ENCODE results near the gene DPT. TPM values are rescaled to one million over a fixed set of nuclear protein-coding genes. Genes with fewer than 3 reads are reported as not detected.

Gene DPT
- polyA plus RNA-seq, 6 donors from 2014 or later: not detected

DNA sequence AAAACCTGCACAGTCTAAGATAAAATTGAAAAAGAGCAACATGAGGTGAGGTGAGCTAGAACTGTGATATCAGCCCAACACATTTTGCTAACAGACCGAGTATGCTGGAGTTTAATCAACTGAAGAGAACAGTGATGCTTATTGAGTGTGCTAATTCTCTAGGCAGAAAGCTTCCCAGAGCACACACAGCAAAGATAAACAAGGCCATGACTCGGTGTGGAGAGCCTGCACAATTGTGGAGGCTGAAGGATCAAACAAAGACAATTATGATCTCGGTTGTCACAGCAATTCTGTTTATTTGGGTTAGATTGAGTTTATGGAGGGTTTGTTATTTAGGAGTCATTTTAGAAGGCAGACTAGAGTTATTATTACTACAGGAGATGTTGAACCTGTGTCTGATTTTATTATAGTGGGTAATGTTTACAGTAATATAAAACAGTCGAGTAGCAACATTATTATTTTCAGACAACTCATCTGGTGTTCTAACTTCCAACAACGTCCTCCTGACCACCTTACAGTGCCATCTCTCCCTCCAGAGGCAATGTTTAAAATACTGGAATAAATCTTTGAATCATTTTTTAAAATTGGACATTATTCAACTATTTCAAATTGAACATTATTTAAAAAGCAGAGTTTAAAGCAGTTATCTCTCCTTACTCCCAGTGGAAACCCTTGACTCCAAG is 40.2 kb downstream of the DPT start:
- Mint-ChIP-seq H3K27me3 (peaks cover 6 to 27% (median 13%) of the 10 kb centered on the region in 3 donors), H3K9me3 (peaks cover 0 to 4% (median 0%) of the 10 kb centered on the region in 7 donors), H3K4me1 (no peaks in the 10 kb centered on the region), H3K4me3 (no peak overlapping the region), H3K36me3 (peaks cover 0 to 4% of the 10 kb centered on the region in 2 donors), H3K27ac (no peak overlapping the region)
- no peak for DNase-seq
- ATAC-seq (ENCODE audit: low read depth in 2 of 2): no peak

DNA sequence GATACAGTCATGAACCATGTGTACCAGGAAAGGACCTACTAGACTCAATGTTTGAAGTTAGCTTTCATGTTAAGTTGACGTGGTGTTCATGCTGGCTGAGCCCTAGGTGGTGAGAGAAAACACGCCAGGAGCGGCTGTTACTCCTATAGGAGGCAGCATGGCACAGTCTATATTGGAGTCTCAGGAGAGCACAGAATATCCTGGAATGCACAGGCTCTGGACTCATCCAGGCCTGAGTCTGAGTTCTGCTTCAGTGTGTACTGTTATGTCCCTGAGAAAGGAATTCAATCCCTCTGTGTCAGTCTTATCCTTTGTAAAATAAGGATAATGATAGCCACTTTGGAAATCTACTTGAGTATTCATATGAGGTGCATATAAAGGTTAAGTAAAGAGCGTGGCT is 41.2 kb downstream of the DPT start:
- H3K36me3 Mint-ChIP-seq: peaks cover 0 to 4% of the 10 kb centered on the region in 2 donors
- H3K4me3 Mint-ChIP-seq: no peak overlapping the region
- H3K27ac Mint-ChIP-seq: no peak overlapping the region
- H3K4me1 Mint-ChIP-seq: no peaks in the 10 kb centered on the region
- DNase-seq (no peak), ATAC-seq (ENCODE audit: low read depth in 2 of 2) (no peak)
- H3K9me3 Mint-ChIP-seq: peaks cover 0 to 4% (median 0%) of the 10 kb centered on the region in 7 donors
- peaks cover 6 to 27% (median 20%) of the 10 kb centered on the region in 3 donors for H3K27me3 Mint-ChIP-seq

DNA sequence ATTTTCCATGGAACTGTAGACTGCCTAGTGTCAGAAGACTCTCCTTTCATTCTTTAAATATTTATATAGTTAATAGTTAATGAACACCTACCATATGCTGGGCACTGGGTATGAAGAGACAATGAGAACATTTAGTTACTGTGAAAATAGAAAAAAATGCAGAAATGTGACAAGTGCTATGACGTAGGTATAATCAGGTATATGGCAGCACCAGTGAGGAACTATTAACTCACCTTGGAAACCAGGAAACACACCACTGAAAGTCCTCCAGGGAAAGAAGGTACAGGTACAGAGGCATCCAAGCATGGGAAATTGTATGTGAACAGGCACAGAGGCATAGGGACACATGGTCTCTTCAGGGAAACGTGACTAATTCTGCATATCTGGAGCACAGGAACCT is 42.3 kb downstream of the DPT start:
- no peaks in the 10 kb centered on the region for H3K4me1 Mint-ChIP-seq
- peaks cover 0 to 4% of the 10 kb centered on the region in 2 donors for H3K36me3 Mint-ChIP-seq
- H3K27ac Mint-ChIP-seq: no peak overlapping the region
- peaks cover 0 to 13% (median 4%) of the 10 kb centered on the region in 7 donors for H3K9me3 Mint-ChIP-seq
- DNase-seq: no peak
- H3K4me3 Mint-ChIP-seq: no peak overlapping the region
- ATAC-seq (ENCODE audit: low read depth in 2 of 2): no peak
- peaks cover 6 to 28% (median 27%) of the 10 kb centered on the region in 3 donors for H3K27me3 Mint-ChIP-seq

DNA sequence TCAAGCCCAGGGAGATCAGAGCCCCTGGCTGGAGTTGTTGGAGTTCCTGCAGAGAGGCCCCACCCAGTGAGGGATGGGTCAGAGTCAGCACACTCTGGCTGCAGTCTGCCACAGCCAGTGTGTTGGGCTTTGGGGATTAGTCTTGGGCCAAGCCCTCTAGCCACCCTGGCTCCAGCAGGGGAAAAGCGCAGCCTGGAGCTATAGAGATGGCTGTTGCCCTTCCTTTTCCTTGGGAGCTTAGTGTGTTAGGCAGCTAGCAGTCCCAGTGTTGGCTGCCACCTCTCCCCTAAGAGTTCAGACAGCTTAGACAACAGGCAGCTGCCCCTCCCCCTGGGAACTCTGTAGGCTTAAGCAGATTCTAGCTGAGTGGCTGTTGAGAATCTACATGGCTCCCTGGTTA is 45.1 kb downstream of the DPT start:
- H3K4me3 Mint-ChIP-seq: no peak overlapping the region
- DNase-seq (no peak), ATAC-seq (ENCODE audit: low read depth in 2 of 2) (no peak)
- H3K4me1 Mint-ChIP-seq: no peaks in the 10 kb centered on the region
- peaks cover 0 to 4% of the 10 kb centered on the region in 2 donors for H3K36me3 Mint-ChIP-seq
- peaks cover 0 to 25% (median 11%) of the 10 kb centered on the region in 7 donors for H3K9me3 Mint-ChIP-seq
- H3K27ac Mint-ChIP-seq: no peak overlapping the region
- H3K27me3 Mint-ChIP-seq: peaks cover 6 to 40% (median 18%) of the 10 kb centered on the region in 3 donors

DNA sequence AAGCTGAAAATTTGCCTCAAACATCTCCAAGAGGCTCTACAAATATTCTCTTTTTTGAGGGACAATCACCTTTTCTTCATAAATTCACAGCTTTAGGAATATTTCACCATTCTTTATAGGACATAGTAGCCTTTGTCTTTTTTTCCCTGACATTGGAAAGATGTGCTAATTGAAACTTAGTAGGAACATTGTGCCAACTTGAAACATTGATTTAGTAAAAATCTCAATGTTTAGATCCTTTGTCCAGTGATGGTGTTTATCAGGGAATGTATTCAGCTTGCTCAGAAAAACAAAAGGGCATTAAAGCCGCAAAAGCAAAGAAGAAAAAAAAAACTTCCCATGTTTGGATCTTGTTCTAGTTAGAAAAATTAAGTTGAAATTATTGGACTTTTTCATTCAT is 52.1 kb downstream of the DPT start:
- ATAC-seq (ENCODE audit: low read depth in 2 of 2) (no peak), DNase-seq (no peak)
- no peak overlapping the region for H3K27ac Mint-ChIP-seq
- H3K36me3 Mint-ChIP-seq: no peaks in the 10 kb centered on the region
- H3K27me3 Mint-ChIP-seq: peaks cover 0 to 14% (median 4%) of the 10 kb centered on the region in 3 donors
- peaks cover 2 to 21% (median 10%) of the 10 kb centered on the region in 7 donors for H3K9me3 Mint-ChIP-seq
- H3K4me1 Mint-ChIP-seq: no peaks in the 10 kb centered on the region
- H3K4me3 Mint-ChIP-seq: no peak overlapping the region

DNA sequence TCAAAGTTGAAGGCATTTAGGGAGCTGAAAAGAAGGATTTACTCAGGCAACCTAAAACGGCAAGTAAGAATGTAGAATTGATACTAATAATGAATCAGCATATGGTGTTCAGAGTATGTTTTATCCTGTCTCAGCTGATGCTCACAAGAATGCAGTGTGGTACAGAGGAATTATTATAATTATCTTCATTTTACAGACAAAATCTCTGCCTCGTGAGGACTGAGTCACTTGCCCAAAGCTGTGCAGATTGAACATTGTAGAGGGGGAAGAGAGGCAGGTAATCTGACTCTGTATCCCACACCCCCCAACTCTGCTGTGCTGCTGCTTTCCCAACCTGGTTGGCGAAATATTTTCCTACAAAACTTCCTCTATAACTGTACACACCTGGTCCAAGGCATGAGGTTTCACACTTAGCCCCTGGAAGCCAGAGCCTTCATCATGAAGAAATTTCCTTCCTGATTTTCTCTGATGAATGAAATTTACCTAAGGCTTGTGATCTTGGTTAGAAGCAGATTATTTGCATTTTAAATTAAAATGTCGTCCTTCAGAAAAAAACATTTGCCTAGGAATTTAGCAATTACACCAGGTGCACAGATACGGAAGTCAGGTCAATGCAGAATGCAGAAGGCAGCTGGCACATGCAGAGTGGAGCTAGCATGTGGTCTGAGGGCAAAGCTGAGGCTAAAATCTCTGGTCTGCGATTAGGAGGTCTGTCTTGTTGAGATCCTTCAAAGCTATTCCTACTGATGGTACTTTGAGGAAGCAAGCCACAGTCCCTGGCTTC is 52.8 kb downstream of the DPT start:
- peaks cover 3 to 16% (median 8%) of the 10 kb centered on the region in 7 donors for H3K9me3 Mint-ChIP-seq
- H3K36me3 Mint-ChIP-seq: no peaks in the 10 kb centered on the region
- H3K4me1 Mint-ChIP-seq: no peaks in the 10 kb centered on the region
- no peak overlapping the region for H3K4me3 Mint-ChIP-seq
- DNase-seq: no peak
- no peak for ATAC-seq (ENCODE audit: low read depth in 2 of 2)
- H3K27me3 Mint-ChIP-seq: peaks cover 0 to 7% (median 4%) of the 10 kb centered on the region in 3 donors
- H3K27ac Mint-ChIP-seq: no peak overlapping the region

DNA sequence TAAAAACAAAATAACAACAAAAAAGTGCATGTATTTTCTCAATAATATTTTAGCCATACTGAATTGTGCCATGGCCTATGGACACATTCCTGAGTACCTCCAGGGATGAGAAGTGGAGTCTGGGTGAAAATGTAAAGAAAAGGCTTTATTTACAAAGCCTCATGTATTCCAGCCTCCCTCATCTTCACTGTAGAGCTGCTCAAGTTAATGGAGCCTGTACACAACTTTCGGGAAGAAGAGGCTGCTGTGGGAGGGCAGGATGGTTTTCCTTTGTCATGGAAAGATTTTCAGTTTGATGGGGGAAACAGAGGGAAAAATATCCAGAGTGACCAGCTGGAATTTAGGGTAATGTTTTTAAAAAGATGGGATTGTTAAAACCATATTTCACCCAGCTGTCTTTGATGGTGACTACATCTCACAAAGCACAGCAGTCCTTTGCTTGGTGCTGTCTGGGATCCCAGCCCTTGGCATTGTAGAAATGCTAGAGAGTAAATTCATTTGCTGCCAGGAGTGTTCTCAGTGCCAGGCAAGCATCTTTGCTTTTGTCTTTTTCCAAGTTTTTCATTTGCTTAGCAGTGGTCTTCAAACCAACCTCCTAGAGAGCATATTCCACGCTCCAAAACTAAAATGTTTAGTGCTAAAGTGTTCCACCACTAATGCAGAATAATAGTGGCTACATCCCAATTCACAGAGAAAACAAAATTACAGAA is 54.9 kb downstream of the DPT start:
- Mint-ChIP-seq H3K27ac (peak overlapping the region in 1 of 6 donors; percentile 29), H3K27me3 (peaks cover 0 to 4% (median 0%) of the 10 kb centered on the region in 3 donors), H3K4me1 (no peaks in the 10 kb centered on the region), H3K36me3 (no peaks in the 10 kb centered on the region), H3K9me3 (peaks cover 2 to 13% (median 6%) of the 10 kb centered on the region in 7 donors), H3K4me3 (no peak overlapping the region)
- DNase-seq (no peak), ATAC-seq (ENCODE audit: low read depth in 2 of 2) (no peak)

DNA sequence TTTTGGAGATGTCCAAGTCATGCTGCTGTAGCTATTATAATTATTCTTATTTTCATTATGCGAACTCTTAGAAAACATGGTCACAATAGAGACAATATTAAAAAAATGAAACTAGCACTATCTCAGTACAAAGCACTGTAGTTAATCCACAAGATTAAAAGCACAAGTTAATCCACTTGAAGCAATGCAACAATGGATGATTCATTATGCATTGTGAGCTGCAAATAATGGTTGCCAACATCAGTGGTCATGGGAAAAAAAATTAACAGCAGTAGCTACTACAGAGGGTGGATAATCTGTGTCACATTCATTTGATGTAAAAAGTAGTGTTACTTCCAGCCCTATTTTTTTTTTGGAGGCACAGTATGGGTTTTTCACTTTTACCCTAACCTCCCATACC is 56.7 kb downstream of the DPT start:
- ATAC-seq (ENCODE audit: low read depth in 2 of 2) (no peak), DNase-seq (no peak)
- Mint-ChIP-seq H3K4me1 (no peaks in the 10 kb centered on the region), H3K27me3 (peaks cover 0 to 7% (median 0%) of the 10 kb centered on the region in 3 donors), H3K4me3 (no peak overlapping the region), H3K9me3 (peaks cover 3 to 13% (median 6%) of the 10 kb centered on the region in 7 donors), H3K27ac (no peak overlapping the region), H3K36me3 (no peaks in the 10 kb centered on the region)

DNA sequence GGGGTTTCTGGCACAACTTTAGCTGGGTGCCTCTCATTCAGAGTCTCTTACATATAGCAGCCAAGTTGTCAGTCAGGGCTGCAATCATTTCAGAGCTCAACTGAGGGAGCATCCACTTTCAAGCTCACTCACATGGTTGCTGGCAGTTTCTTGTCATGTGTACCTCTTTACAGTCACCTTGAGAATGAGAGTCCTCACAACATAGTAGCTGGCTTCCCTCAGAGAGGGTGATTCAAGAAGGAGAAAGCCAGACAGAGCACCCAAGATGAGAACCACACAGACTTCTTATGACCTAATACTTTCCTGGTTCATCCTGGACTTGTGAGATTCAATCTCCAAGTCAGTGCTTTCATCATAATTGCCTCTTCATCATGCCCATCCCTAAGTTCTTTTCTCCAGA is 57.2 kb downstream of the DPT start:
- peaks cover 0 to 7% (median 0%) of the 10 kb centered on the region in 3 donors for H3K27me3 Mint-ChIP-seq
- no peak overlapping the region for H3K4me3 Mint-ChIP-seq
- no peak overlapping the region for H3K27ac Mint-ChIP-seq
- no peaks in the 10 kb centered on the region for H3K36me3 Mint-ChIP-seq
- DNase-seq (no peak), ATAC-seq (ENCODE audit: low read depth in 2 of 2) (no peak)
- peaks cover 3 to 13% (median 6%) of the 10 kb centered on the region in 7 donors for H3K9me3 Mint-ChIP-seq
- H3K4me1 Mint-ChIP-seq: no peaks in the 10 kb centered on the region

DNA sequence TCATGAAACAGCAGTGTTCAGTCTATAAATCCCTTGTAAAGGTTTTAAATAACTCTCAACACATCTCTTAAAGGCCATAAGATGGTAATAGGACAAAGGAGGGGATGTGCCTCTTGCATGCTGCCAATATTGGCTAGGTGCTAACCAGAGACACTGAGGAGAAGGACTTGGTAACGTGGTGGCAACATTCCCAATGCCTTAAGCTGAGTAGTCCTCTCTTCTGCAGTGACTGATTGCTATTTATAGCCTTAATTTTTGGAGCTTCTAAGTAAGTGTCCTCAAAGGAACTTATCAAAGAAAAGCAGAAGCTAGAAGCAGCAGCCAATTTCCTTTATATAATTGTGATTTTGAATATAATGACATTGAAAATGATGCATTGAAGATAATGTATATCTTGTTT is 63.0 kb downstream of the DPT start:
- H3K4me3 Mint-ChIP-seq: no peak overlapping the region
- peaks cover 2 to 7% (median 3%) of the 10 kb centered on the region in 7 donors for H3K9me3 Mint-ChIP-seq
- H3K27me3 Mint-ChIP-seq: peaks cover 0 to 17% (median 10%) of the 10 kb centered on the region in 3 donors
- H3K36me3 Mint-ChIP-seq: no peaks in the 10 kb centered on the region
- no peak overlapping the region for H3K27ac Mint-ChIP-seq
- no peaks in the 10 kb centered on the region for H3K4me1 Mint-ChIP-seq
- no peak for ATAC-seq (ENCODE audit: low read depth in 2 of 2)
- no peak for DNase-seq

DNA sequence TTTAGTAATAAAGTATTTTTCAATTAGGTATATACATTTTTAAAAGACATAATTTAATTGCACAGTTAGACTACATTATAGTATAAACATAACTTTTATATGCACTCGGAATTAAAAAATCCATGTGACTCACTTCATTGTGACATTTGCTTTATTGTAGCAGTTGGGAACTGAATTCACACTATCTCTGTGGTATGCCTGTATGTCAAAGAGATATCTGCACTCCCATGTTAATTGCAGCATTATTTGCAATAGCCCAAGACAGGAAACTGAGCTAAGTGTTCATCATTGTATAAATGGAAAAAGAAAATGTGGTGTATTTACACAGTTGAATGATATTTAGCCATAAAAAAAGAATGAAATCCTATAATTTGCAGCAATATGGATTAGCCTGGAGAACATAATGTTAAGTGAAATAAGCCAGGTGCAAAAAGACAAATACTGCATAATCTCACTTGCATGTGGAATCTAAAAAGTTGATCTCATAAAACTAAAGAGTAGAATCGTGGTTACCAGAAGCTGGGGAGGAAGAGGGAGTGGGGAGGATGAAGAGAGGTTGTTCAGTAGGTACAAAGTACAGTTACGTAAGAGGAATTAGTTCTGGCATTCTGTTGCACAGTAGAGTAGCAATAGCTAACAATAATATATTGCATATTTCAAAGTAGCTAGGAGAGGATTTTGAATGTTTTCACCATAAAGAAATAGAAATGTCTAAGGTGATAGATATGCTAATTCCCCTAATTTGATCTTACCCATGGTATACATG is 64.8 kb downstream of the DPT start:
- Mint-ChIP-seq H3K9me3 (peaks cover 0 to 6% (median 3%) of the 10 kb centered on the region in 7 donors), H3K27me3 (peaks cover 0 to 17% (median 10%) of the 10 kb centered on the region in 3 donors), H3K36me3 (no peaks in the 10 kb centered on the region), H3K4me3 (peak overlapping the region in 1 of 8 donors; percentile 39), H3K4me1 (no peaks in the 10 kb centered on the region), H3K27ac (no peak overlapping the region)
- ATAC-seq (ENCODE audit: low read depth in 2 of 2): no peak
- no peak for DNase-seq

DNA sequence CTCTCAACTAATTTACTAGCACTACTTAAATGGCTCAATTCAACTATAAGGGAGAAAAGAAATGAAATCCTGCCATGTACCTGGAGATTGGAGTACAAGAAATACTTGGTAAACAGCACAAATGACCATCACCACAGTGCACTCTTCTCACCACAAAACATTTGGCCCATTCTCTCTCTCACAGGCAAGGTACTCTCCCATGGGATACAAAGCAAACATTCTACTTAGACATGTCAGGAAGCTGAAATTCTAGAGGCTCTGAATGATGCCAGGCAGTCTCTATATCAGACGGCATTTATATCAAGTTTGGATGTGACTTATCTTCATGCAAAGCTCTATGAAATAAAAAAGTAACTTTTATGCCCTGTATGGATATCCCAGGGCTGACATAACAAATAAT is 72.5 kb downstream of the DPT start:
- H3K27ac Mint-ChIP-seq: no peak overlapping the region
- no peaks in the 10 kb centered on the region for H3K36me3 Mint-ChIP-seq
- H3K4me3 Mint-ChIP-seq: no peak overlapping the region
- H3K4me1 Mint-ChIP-seq: no peaks in the 10 kb centered on the region
- H3K9me3 Mint-ChIP-seq: peaks cover 0 to 3% (median 0%) of the 10 kb centered on the region in 7 donors
- H3K27me3 Mint-ChIP-seq: peaks cover 0 to 8% (median 7%) of the 10 kb centered on the region in 3 donors
- DNase-seq: no peak
- ATAC-seq (ENCODE audit: low read depth in 2 of 2): no peak
